Tibial nerve (tissue), 4 donors: ENCODE data around the gene ZNF516.

Source experiments
- EP300 ChIP-seq, 2 donors: sonication (generic); formaldehyde crosslinking; IDR thresholded peaks; one replicate each; pipeline ENCODE4 v1.6.1; 2017; ENCODE audit warnings: antibody characterized with exemption in 2 of 2, mild to moderate bottlenecking in 1 of 2
- POLR2A ChIP-seq, 2 donors: fragments of 450-650 bp; IDR thresholded peaks; one replicate each; pipeline ENCODE4 v1.6.1; 2017; ENCODE audit warnings: antibody characterized with exemption in 2 of 2, mild to moderate bottlenecking in 2 of 2, moderate library complexity in 2 of 2
- TF ChIP-seq, protein P1 (sequence below), 5 experiments: fragments of 200-600 bp in 3 of 5; fragments of 450-650 bp in 2 of 5; sonication (generic) in 3 of 5; IDR thresholded peaks; one replicate each; pipeline ENCODE4 v1.5.1; 2016 to 2019; ENCODE audit warnings: antibody characterized with exemption in 5 of 5, mild to moderate bottlenecking in 3 of 5, moderate library complexity in 2 of 5

DNA sequence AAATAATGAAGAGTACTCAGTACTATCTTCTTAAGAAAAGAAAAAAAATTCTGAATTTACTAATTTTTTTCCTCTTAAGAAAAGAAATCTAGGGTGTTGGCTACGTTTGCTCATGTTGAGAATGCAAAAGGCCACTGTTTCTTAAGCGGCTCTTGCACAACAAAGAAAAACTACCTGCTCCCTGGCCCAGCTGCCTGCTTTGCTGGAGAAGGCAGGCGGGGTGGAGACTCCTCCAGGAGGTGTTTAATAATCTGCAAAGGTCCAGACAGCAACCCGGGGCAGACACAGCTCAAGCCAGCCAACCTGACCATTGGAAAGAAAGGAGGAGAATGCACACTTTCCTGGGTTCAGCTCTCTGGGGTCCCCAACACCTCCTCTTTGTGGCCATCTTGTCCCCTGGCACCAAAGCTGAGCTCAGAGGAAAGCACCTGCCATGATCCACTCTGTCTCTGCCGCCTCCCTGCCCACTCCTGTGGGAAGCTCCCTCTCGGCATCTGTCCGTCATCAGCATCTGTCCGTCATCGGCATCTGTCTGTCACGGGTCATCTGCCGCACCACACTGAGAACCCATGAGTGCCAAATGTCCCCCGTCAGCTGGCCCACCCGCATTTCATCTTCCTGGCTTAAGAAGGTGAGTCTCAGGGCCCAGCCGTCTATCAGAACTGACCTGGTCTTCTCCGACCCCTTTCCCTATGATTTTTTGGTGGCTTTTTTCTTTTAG, 11.9 kb downstream of the ZNF516 start:
- TF ChIP-seq POLR2A (IDR thresholded peaks at IDR 0.05), result no peak
- TF ChIP-seq, protein P1, sequence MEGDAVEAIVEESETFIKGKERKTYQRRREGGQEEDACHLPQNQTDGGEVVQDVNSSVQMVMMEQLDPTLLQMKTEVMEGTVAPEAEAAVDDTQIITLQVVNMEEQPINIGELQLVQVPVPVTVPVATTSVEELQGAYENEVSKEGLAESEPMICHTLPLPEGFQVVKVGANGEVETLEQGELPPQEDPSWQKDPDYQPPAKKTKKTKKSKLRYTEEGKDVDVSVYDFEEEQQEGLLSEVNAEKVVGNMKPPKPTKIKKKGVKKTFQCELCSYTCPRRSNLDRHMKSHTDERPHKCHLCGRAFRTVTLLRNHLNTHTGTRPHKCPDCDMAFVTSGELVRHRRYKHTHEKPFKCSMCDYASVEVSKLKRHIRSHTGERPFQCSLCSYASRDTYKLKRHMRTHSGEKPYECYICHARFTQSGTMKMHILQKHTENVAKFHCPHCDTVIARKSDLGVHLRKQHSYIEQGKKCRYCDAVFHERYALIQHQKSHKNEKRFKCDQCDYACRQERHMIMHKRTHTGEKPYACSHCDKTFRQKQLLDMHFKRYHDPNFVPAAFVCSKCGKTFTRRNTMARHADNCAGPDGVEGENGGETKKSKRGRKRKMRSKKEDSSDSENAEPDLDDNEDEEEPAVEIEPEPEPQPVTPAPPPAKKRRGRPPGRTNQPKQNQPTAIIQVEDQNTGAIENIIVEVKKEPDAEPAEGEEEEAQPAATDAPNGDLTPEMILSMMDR (IDR thresholded peaks at IDR 0.05), result no peak
- no peak for TF ChIP-seq EP300 (IDR thresholded peaks at IDR 0.05)
